GM18858 (cell line): ENCODE measurements around the gene WDR13.

Source experiments
- ATAC-seq: cut with Tn5 transposase; IDR thresholded peaks from one replicate; pipeline ENCODE4 v1.9.1; 2021; ENCODE audit not compliant: unreplicated experiment

Gene WDR13

DNA sequence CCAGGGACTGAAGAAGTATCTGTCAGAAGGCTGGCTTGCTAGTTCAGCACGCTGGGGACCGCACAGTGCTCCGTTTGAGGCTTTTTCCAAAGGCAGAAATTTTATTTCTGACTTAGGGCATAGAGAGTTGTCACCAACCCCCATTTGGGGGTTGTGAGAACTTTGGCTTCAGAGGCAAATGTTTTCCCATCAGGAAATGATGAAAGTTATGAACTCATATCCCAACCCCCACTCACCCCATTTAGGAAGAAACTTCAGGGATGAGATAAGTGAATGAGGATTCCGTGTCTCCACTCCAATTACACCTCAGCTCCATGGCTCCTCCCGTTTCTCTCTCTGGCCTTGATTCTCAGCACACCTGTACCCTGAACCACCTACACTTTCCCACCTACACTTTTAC lies 4.3 kb upstream of the WDR13 start:
- ATAC-seq: no peak

- ATAC-seq: no peak
Measured at GRCh38 chrX:48595929-48596328, 1.4 kb upstream of the WDR13 start.

- no peak for ATAC-seq
Measured at GRCh38 chrX:48598614-48599013, 1.3 kb downstream of the WDR13 start.

- no peak for ATAC-seq
Measured at GRCh38 chrX:48599341-48599740, 2.0 kb downstream of the WDR13 start.

- ATAC-seq: no peak
Measured at GRCh38 chrX:48600226-48600625, 2.9 kb downstream of the WDR13 start.

DNA sequence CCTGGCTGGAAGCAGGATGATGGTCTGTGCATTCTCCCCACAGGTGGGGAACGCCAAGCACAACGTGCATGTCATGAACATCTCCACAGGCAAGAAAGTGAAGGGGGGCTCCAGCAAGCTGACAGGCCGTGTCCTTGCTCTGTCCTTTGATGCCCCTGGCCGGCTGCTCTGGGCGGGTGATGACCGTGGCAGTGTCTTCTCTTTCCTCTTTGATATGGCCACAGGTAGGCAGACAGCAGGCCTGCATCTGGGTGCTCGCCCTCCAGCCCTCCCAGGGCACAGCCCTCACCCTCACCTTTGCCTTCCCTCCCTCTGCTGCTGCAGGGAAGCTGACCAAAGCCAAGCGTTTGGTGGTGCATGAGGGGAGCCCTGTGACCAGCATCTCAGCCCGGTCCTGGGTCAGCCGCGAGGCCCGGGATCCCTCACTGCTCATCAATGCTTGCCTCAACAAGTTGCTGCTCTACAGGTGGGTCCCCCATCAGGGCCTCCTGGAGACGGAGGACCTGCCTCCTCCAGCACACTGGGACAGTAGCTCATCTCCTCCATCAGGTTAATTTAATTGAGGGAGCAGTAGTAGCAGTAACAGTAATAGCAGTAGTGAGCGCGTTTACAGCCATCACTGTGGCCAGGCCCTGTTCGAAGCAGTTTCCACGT lies 4.6 kb downstream of the WDR13 start:
- no peak for ATAC-seq

DNA sequence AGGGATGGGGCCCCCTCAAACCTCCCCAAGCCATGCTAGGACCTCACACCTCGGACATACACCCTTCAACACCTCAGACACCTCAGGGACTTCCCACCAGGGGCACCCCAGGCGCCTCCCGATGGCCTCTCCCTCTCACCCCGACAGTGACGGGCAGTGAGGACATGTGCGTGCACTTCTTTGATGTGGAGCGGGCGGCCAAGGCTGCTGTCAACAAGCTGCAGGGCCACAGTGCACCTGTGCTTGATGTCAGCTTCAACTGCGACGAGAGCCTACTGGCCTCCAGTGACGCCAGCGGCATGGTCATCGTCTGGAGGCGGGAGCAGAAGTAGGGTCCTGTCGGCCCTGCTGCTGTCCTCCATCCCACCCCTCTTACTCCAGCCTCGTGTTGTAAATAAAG lies 7.4 kb downstream of the WDR13 start:
- ATAC-seq: no peak

DNA sequence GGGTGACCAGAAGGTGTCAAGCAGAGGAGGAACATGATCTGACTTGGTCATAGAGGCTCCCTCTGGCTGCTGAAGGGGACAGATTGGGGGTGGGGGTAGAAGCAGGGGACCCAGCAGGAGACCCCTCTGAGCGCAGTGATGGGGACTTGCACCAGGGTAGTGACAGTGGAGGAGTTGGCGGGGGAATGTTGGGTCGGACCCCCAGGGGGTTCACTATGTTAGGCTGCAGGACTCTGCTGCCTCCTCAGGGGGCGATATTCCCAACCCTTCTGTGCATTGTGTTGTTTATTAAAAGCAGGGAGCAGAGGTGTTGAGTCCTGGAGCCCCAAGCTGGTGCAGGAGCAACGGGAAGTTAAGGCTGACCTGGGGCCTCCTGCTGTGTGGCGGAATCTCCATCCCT lies 8.8 kb downstream of the WDR13 start:
- ATAC-seq: no peak

DNA sequence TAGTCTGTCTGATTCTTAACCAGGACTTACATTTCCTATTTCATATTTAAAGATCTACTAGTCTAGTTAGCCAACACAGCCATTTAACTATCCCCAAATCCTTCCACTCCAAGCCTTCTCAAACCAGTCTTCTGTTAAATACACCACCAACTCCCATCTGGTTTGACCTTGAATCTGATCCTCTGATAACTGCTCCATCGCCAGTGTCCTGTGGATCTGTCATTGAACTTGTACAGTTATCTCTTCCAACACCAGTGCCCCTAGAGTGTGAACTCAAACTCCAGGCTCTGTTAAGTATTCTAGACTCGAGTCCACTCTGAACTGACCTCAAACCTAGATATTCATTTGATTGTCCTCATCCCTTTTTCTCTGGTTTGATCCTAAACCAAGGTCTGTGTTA lies 14.4 kb downstream of the WDR13 start:
- ATAC-seq: no peak

DNA sequence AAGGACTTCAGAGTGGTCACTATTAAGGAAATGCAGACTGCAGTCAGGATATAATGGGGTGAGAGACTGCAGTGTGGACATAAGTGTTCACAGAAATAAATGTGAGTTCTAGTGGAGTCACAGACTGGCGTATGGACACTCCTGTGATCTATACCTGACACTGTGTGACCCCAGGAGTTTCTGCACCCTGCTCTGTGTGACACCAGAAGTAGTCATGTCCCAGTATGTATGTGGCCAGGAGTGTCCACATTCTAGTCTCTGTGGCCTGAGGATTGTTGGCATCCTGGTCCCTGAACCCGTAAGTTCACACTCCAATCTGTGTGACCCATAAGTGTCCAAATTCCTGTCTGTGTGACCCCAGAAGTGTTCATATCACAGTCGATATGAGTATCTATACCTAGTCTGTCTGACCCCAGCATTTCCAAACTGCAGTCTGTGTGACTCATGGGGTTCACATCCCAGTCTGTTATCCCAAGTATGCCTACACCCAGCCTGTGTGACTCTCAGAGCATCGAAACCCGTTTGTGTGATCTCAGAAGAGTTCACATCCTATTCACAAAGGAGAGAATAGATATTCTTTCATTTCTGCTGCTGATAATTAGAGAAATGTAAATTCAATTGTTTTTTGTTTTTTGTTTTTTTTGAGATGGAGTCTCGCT lies 16.3 kb downstream of the WDR13 start:
- no peak for ATAC-seq

- no peak for ATAC-seq
Measured at GRCh38 chrX:48616576-48616975, 19.3 kb downstream of the WDR13 start.

DNA sequence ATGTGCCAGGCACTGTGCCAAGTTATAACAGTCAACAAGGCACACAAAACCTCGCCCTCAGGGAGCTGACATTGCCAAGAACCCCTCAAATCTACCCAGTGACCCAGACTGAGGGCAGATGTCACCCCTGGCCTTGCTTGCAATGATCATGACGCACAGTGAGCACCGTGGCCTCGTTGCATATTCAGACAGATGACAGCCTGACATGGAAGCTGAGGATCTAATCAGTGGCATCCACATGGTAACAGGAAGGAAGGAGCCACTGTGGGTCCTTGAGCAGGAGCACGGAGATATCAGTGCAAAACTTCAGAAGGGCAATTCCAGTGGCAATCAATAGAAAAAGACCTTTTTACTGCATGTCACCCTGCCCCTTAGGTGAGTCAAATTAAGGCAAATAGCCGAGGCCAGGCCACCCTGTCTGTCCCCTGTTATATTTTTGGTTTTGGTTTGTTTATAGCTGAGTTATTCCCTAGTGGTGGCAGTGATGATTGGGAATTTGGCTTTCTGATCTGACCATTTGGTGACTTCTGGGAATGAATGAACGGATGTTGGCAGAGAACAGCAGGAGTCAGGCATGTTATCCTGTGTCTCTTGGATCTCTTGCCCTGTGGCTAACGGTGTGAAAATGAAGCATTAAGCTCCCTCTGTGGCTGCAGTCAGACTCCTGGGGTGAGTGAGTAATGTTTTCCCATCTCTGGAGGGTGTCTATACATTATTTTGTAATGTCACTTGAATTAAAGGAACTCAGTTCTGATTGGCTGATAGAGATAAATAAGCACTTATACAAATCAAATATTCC lies 20.4 kb downstream of the WDR13 start:
- ATAC-seq: no peak

DNA sequence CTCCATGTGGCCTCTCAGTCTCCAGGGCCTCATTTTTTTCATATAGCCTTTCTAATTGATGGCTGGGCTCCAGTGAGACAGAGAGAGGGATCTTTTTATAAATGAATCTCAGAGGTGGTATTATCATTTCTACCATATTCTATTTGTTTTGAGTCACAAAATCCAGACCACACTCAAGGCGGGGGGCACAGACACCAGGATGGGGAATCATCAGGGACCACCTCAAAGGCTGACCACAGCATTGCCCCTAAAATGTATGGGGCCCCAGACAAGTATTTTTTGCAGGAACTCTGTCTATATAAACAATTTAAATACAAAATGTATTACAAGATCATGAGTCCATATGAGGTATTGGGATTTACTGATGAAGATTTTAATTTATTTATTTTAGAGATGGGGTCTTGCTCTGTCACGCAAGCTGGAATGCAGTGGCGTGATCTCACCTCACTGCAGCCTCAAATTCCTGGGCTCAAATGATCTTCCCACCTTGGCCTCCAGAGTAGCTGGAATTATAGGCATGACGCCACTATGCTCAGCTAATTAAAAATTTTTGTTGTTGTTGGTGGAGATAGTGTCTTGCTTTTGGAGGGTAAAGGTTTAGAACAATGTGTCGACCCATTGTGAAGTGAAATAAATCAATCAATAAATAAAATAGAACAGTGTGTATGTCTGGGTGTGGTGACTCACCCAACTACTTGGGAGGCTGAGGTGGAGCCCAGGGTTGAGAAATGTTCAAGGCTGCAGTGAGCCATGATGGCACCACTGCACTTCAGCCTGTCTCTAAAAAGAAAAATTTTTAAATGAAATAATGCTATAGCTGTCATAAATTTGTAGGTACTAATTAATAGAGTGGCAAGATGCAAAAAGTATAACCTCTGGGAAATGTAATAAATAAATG lies 29.4 kb downstream of the WDR13 start:
- no peak for ATAC-seq

DNA sequence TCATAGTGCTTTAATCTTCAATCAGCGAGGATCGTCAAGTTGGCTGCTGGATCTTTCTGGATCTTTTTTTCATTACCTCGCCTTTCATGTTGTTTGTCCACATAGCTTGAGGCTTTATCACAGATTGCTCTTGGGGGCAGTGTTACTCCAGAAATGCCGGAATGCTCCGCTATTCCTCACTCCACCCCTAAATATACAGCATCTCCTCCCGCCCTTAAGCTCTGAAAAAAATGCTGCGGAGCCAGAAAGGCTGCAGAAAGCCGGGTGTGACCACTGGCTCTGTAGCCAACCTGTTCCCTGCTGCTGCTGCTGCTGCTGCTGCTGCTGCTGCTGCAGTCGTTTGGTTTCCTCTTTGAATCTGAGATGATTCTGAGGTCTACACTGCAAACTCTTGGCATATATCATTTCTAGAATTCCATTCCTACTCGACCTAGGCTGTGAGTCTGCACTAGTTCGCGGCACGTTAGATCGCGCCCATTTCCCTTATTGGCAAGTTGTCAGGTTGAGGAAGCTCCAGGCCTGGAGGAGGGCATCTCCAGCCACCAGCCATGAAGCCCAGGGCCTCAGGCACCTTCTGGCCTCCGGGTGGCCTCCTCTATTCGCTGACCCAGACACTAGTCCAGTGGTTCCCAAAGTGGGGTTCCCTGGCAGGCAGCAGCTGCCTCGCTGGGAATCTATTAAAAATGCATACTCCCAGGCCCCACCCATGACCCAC lies 34.2 kb downstream of the WDR13 start:
- ATAC-seq: peak; percentile 79

- no peak for ATAC-seq
Measured at GRCh38 chrX:48632207-48632606, 34.9 kb downstream of the WDR13 start.

GRCh38 chrX:48636301-48636700 lies 39.0 kb downstream of the WDR13 start:
- ATAC-seq: no peak

GRCh38 chrX:48636776-48637175 lies 39.5 kb downstream of the WDR13 start:
- no peak for ATAC-seq

DNA sequence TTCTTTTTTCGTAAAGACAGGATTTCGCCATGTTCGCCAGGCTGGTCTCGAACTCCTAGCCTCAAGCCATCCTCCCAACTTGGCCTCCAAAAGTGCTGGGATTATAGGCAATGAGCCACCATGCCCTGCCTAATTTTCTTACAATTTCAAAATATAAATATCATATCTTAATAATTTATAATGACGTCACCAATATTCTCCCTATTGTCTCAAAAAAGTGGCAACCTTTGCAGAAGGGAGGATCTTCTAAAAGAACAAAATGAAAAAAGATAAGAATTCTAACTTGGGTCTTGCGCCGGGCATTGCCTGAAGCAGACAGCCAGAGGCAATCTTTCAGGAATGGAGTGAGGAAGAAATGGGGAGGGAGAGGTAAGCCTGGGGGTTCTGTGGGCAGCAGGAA lies 48.4 kb downstream of the WDR13 start:
- ATAC-seq: no peak

DNA sequence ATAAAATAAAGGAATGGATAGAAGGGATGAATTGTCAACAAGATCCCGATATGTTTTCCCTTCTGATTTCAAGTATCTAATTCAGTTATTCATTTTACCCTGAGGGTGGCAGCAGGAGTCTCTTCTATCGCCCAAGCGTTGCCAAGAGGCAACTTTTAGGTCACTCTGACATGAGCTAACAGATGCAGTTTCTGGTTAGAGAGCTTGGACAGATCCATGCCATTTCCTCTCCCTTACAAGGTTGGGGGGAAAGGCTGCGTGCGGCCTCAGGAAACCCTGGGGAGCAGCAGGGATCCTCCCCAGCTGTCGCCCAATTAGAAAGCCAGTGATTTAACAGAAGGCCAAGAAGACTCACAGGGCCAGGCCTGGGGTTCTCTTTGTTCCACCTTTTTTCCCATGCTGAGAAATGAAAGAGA lies 51.1 kb downstream of the WDR13 start:
- ATAC-seq: no peak

DNA sequence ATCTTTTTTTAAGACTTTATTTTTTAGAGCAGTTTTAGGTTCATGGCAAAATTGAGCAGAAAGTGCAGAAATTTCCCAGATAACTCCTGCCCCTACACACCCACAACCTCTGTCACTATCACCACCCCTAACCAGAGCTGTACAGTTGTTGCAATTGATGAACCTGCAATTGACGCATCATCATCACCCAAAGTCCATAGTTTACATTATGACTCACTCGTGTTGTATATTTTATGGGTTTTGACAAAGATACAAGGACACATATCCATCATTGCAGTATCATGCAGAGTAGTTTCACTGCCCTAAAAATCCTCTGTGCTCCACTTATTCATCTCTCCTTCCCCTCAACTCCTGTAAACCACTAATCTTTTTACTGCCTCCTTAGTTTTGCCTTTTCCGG lies 51.8 kb downstream of the WDR13 start:
- ATAC-seq: no peak
